RWPE2 (cell line): ENCODE results near the gene PLA2G4E.

Experiments used
- ATAC-seq: fragments of 200-7000 bp; cut with Tn5 transposase; 3 replicates; pipeline ENCODE4 v1.9.1; 2021; ENCODE audit warnings: low read depth
- DNase-seq: peaks from one replicate; pipeline ENCODE4 v3.0.0-alpha.2; 2020; ENCODE audit warnings: low spot score
- H3K27ac ChIP-seq: fragments of 450-650 bp; 2 replicates; pipeline ENCODE4 v1.5.1; 2017; ENCODE audit warnings: mild to moderate bottlenecking; ENCODE audit not compliant: poor library complexity, severe bottlenecking
- H3K27me3 ChIP-seq: fragments of 250-450 bp; sonication (Bioruptor Pico); 2 replicates; pipeline ENCODE4 v1.5.1; 2021; ENCODE audit warnings: mild to moderate bottlenecking, moderate library complexity; ENCODE audit not compliant: insufficient read depth, poor library complexity, severe bottlenecking
- H3K36me3 ChIP-seq: fragments of 250-450 bp; sonication (Bioruptor Pico); 2 replicates; pipeline ENCODE4 v1.5.1; 2020; ENCODE audit warnings: low read depth, mild to moderate bottlenecking, moderate library complexity
- H3K4me1 ChIP-seq: fragments of 250-450 bp; sonication (Bioruptor Pico); 2 replicates; pipeline ENCODE4 v1.5.1; 2021; ENCODE audit warnings: mild to moderate bottlenecking, moderate library complexity; ENCODE audit not compliant: insufficient read depth, poor library complexity, severe bottlenecking
- H3K4me3 ChIP-seq: fragments of 250-450 bp; sonication (Bioruptor Pico); 2 replicates; pipeline ENCODE4 v1.5.1; 2021; ENCODE audit warnings: mild to moderate bottlenecking, moderate library complexity; ENCODE audit not compliant: severe bottlenecking
- H3K9me3 ChIP-seq: fragments of 250-450 bp; sonication (Bioruptor Pico); 2 replicates; pipeline ENCODE4 v1.5.1; 2021; ENCODE audit warnings: mild to moderate bottlenecking, moderate library complexity; ENCODE audit not compliant: severe bottlenecking
- TF ChIP-seq, protein P1 (sequence below): fragments of 450-650 bp; IDR thresholded peaks from one replicate; pipeline ENCODE4 v1.5.1; 2017; ENCODE audit warnings: mild to moderate bottlenecking, moderate library complexity; ENCODE audit not compliant: poor library complexity, severe bottlenecking

PLA2G4E gene

DNA sequence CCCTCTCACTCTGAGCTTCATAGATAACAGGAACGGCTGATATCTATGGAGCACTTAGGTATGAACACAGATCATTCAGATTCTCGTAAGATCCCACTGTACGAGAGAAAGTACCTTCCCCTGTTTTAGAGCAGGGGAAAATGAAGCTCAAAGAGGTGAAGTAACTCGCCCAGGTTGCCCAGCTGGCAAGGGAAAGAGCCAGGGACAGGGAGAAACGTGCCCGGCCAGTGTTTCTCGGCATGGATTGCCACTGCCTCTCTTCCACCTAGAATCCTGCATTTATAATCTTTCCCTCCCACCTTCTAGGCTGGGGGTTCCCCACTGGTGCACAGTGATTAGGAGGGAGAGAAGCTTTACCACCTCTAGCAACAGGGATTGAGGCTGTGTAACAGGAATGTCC lies 87.5 kb downstream of the PLA2G4E start:
- DNase-seq (peak; percentile 49), ATAC-seq (no peak)
- TF ChIP-seq, protein P1, sequence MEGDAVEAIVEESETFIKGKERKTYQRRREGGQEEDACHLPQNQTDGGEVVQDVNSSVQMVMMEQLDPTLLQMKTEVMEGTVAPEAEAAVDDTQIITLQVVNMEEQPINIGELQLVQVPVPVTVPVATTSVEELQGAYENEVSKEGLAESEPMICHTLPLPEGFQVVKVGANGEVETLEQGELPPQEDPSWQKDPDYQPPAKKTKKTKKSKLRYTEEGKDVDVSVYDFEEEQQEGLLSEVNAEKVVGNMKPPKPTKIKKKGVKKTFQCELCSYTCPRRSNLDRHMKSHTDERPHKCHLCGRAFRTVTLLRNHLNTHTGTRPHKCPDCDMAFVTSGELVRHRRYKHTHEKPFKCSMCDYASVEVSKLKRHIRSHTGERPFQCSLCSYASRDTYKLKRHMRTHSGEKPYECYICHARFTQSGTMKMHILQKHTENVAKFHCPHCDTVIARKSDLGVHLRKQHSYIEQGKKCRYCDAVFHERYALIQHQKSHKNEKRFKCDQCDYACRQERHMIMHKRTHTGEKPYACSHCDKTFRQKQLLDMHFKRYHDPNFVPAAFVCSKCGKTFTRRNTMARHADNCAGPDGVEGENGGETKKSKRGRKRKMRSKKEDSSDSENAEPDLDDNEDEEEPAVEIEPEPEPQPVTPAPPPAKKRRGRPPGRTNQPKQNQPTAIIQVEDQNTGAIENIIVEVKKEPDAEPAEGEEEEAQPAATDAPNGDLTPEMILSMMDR: no peak
- H3K4me1 ChIP-seq: peaks cover 63% of the 10 kb centered on the region
- H3K27ac ChIP-seq: peak overlapping the region; percentile 75
- H3K4me3 ChIP-seq: no peak overlapping the region
- H3K36me3 ChIP-seq: peaks cover 44% of the 10 kb centered on the region
- no peaks in the 10 kb centered on the region for H3K27me3 ChIP-seq
- no peaks in the 10 kb centered on the region for H3K9me3 ChIP-seq

DNA sequence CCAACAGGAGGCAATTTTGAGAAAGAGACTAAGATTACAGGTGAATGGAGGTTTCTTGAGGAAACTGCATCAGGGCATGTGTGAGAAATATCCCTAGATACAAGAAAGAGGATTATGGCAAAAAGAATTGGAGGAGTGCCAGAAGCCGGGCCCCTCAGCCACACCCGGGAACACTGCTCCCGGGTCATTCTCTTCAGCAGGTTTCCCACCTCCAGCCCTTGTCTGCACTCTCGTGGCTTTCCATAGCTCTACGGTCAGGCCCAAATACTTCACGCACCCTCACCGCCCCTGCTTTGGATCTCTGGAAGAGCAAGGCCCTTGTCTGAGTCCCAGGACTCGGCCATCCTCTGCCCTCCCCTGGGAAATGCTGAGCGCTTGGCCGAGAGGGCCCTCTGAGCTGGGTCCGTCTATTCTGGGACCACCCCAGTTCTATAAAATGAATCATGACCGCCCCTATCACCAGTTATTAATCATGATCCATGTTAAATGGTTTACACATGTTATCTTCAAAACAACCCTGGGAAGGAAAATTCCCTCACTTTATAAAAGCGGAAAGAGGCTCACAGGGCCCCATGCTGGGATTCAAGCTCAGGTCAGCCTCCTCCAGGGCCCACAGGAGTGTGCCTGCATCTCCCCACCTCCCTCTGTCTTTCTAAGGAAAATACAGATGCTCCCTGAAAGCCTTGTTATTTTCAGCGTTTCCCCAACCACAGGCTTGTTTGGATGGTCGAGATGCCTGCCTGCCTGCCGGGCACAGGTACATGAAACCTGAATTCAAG lies 88.1 kb downstream of the PLA2G4E start:
- ATAC-seq (no peak), DNase-seq (peak; percentile 58)
- Histone ChIP-seq H3K4me1 (peaks cover 63% of the 10 kb centered on the region), H3K4me3 (no peak overlapping the region), H3K36me3 (peaks cover 44% of the 10 kb centered on the region), H3K27me3 (no peaks in the 10 kb centered on the region), H3K27ac (peak overlapping the region; percentile 75), H3K9me3 (no peaks in the 10 kb centered on the region)
- TF ChIP-seq, protein P1: no peak

DNA sequence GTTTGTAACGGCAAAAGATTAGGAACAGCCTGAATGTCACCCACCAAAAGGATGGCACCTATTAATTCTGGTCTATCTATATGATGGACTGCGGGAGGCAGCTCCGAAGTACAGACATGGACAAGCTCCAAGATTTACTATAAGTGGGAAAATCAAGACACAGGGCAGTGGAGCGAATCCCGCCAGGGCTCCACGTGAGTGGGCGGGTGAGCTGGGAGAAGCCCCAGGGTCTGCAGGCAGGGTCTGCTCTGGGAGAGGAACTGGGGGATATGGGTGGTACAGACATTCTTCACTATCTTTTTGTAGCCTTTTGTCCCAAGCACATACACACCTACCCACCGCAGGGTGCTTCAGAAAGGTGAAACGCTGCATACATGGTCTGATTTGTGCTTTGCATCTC lies 88.7 kb downstream of the PLA2G4E start:
- H3K27ac ChIP-seq: peak overlapping the region; percentile 67
- H3K36me3 ChIP-seq: peaks cover 48% of the 10 kb centered on the region
- H3K9me3 ChIP-seq: no peaks in the 10 kb centered on the region
- no peaks in the 10 kb centered on the region for H3K27me3 ChIP-seq
- TF ChIP-seq, protein P1: no peak
- ATAC-seq: no peak
- H3K4me3 ChIP-seq: no peak overlapping the region
- no peak for DNase-seq
- peaks cover 63% of the 10 kb centered on the region for H3K4me1 ChIP-seq
